T-helper 1 cell (primary cell): ENCODE data around the gene ADA.

ENCODE experiments used
- DNase-seq, 5 donors: peaks; one replicate each; pipeline ENCODE4 v3.0.0-alpha.2; 2012 to 2020

The ADA gene

GRCh38 chr20:44621939-44622338 lies 29.6 kb downstream of the ADA start:
- DNase-seq: no peak

- DNase-seq: no peak
Measured at GRCh38 chr20:44621325-44621724, 30.2 kb downstream of the ADA start.

GRCh38 chr20:44620030-44620429 lies 31.5 kb downstream of the ADA start:
- DNase-seq: no peak

- no peak for DNase-seq
Measured at GRCh38 chr20:44619294-44619693, 32.2 kb downstream of the ADA start.

- DNase-seq: peak in 2 of 5 donors; percentile 17 to 21
Measured at GRCh38 chr20:44618318-44618731, 33.2 kb downstream of the ADA start.

- no peak for DNase-seq
Measured at GRCh38 chr20:44616604-44616964, 34.9 kb downstream of the ADA start.

- no peak for DNase-seq
Measured at GRCh38 chr20:44615876-44616603, 35.5 kb downstream of the ADA start.

- DNase-seq: no peak
Measured at GRCh38 chr20:44615169-44615791, 36.2 kb downstream of the ADA start.

- no peak for DNase-seq
Measured at GRCh38 chr20:44614525-44614924, 37.0 kb downstream of the ADA start.

GRCh38 chr20:44613575-44613974 lies 37.9 kb downstream of the ADA start:
- DNase-seq: no peak

- DNase-seq: no peak
Measured at GRCh38 chr20:44610313-44610962, 41.1 kb downstream of the ADA start.

GRCh38 chr20:44609516-44610312 lies 41.8 kb downstream of the ADA start:
- DNase-seq: peak; percentile 50 to 77 (median 64)

GRCh38 chr20:44609006-44609515 lies 42.4 kb downstream of the ADA start:
- DNase-seq: no peak

GRCh38 chr20:44606725-44607441 lies 44.6 kb downstream of the ADA start:
- no peak for DNase-seq

- DNase-seq: no peak
Measured at GRCh38 chr20:44603327-44603726, 48.2 kb downstream of the ADA start.

GRCh38 chr20:44601801-44602204 lies 49.7 kb downstream of the ADA start:
- no peak for DNase-seq

- DNase-seq: no peak
Measured at GRCh38 chr20:44601236-44601671, 50.2 kb downstream of the ADA start.

- DNase-seq: no peak
Measured at GRCh38 chr20:44600758-44601201, 50.7 kb downstream of the ADA start.

- DNase-seq: no peak
Measured at GRCh38 chr20:44600301-44600700, 51.2 kb downstream of the ADA start.

GRCh38 chr20:44599715-44600114 lies 51.8 kb downstream of the ADA start:
- DNase-seq: no peak

GRCh38 chr20:44598423-44599305 lies 52.8 kb downstream of the ADA start:
- peak in 1 of 5 donors; percentile 33 for DNase-seq
